Measurements from ENCODE around the gene NTM. TPM values are rescaled to one million over a fixed set of nuclear protein-coding genes. Genes with fewer than 3 reads are reported as not detected.

NTM gene
- polyA plus RNA-seq, 1 donor (not counting 4 experiments of a cell fraction or from before 2014, with no cell fraction given) = 47.9 TPM

- H3K27me3 ChIP-seq (ENCODE audit: control insufficient read depth, extremely low read depth, insufficient read depth, low read length) = no peaks in the 10 kb centered on the region
- DNase-seq (ENCODE audit: low read depth, low spot score) = no peak
- no peaks in the 10 kb centered on the region for H3K79me2 ChIP-seq (ENCODE audit: control insufficient read depth, insufficient read depth, low read length)
- no peaks in the 10 kb centered on the region for H3K36me3 ChIP-seq (ENCODE audit: control insufficient read depth in 2 of 2, extremely low read depth in 1 of 2, insufficient read depth in 2 of 2, low read length in 2 of 2)
- dilution Hi-C loops (cut with MboI; ENCODE audit: extremely low pct_ligation_motif_present, low sequenced_read_pairs) = no loop called here
- TF ChIP-seq CTCF (optimal IDR thresholded peaks at IDR 0.05 in 1 of 3, IDR thresholded peaks at IDR 0.05 in 1 of 3, conservative IDR thresholded peaks at IDR 0.05 in 1 of 3; ENCODE audit: extremely low read depth in 1 of 3, insufficient read depth in 2 of 3, low read length in 3 of 3) (no peak), EZH2 (IDR thresholded peaks at IDR 0.05; ENCODE audit: low read length) (no peak)
- peak; percentile 71 for FAIRE-seq
- no peak overlapping the region for H3K27ac ChIP-seq (ENCODE audit: control insufficient read depth, insufficient read depth, low read length)
- H3K9me3 ChIP-seq (ENCODE audit: control insufficient read depth, low read depth, low read length) = peaks cover 15% of the 10 kb centered on the region
- H2AFZ ChIP-seq (ENCODE audit: control insufficient read depth, low read length) = no peak overlapping the region
- no peak overlapping the region for H3K9ac ChIP-seq (ENCODE audit: control insufficient read depth, extremely low read depth, insufficient read depth, low read length)
- no peak overlapping the region for H3K4me2 ChIP-seq (ENCODE audit: control insufficient read depth, extremely low read depth, insufficient read depth, low read depth, low read length)
- H3K9me1 ChIP-seq (ENCODE audit: control insufficient read depth, extremely low read depth, insufficient read depth, low read length) = no peaks in the 10 kb centered on the region
- H3K4me3 ChIP-seq (ENCODE audit: control insufficient read depth in 2 of 3, extremely low read depth in 1 of 3, insufficient read depth in 2 of 3, low read depth in 1 of 3, low read length in 3 of 3) = no peak overlapping the region
- peaks cover 5% of the 10 kb centered on the region for H3K4me1 ChIP-seq (ENCODE audit: control insufficient read depth, extremely low read depth, insufficient read depth, low read length)
- H4K20me1 ChIP-seq (ENCODE audit: control insufficient read depth, extremely low read depth, insufficient read depth, low read length) = no peaks in the 10 kb centered on the region
Measured at GRCh38 chr11:132088551-132088950, 718.1 kb downstream of the NTM start.

GRCh38 chr11:132093536-132094259, 723.3 kb downstream of the NTM start:
- no peaks in the 10 kb centered on the region for H3K79me2 ChIP-seq (ENCODE audit: control insufficient read depth, insufficient read depth, low read length)
- H3K9ac ChIP-seq (ENCODE audit: control insufficient read depth, extremely low read depth, insufficient read depth, low read length) = no peak overlapping the region
- dilution Hi-C loops (cut with MboI; ENCODE audit: extremely low pct_ligation_motif_present, low sequenced_read_pairs) = no loop called here
- no peak for TF ChIP-seq CTCF (optimal IDR thresholded peaks at IDR 0.05 in 1 of 3, IDR thresholded peaks at IDR 0.05 in 1 of 3, conservative IDR thresholded peaks at IDR 0.05 in 1 of 3; ENCODE audit: extremely low read depth in 1 of 3, insufficient read depth in 2 of 3, low read length in 3 of 3)
- no peak for TF ChIP-seq EZH2 (IDR thresholded peaks at IDR 0.05; ENCODE audit: low read length)
- no peak for DNase-seq (ENCODE audit: low read depth, low spot score)
- no peak overlapping the region for H3K4me2 ChIP-seq (ENCODE audit: control insufficient read depth, extremely low read depth, insufficient read depth, low read depth, low read length)
- no peaks in the 10 kb centered on the region for H3K9me1 ChIP-seq (ENCODE audit: control insufficient read depth, extremely low read depth, insufficient read depth, low read length)
- H3K9me3 ChIP-seq (ENCODE audit: control insufficient read depth, low read depth, low read length) = no peaks in the 10 kb centered on the region
- no peaks in the 10 kb centered on the region for H4K20me1 ChIP-seq (ENCODE audit: control insufficient read depth, extremely low read depth, insufficient read depth, low read length)
- H3K4me3 ChIP-seq (ENCODE audit: control insufficient read depth in 2 of 3, extremely low read depth in 1 of 3, insufficient read depth in 2 of 3, low read depth in 1 of 3, low read length in 3 of 3) = no peak overlapping the region
- H2AFZ ChIP-seq (ENCODE audit: control insufficient read depth, low read length) = no peak overlapping the region
- H3K36me3 ChIP-seq (ENCODE audit: control insufficient read depth in 2 of 2, extremely low read depth in 1 of 2, insufficient read depth in 2 of 2, low read length in 2 of 2) = no peaks in the 10 kb centered on the region
- H3K27ac ChIP-seq (ENCODE audit: control insufficient read depth, insufficient read depth, low read length) = no peak overlapping the region
- no peaks in the 10 kb centered on the region for H3K27me3 ChIP-seq (ENCODE audit: control insufficient read depth, extremely low read depth, insufficient read depth, low read length)
- no peaks in the 10 kb centered on the region for H3K4me1 ChIP-seq (ENCODE audit: control insufficient read depth, extremely low read depth, insufficient read depth, low read length)
- no peak for FAIRE-seq
